HG02623 (cell line): ENCODE measurements around the gene ALX3.
"Not testable (repeated sequence)": the region's sequence is repeated elsewhere in the genome, so short reads cannot be mapped to it uniquely, and the experiment has no call there.

Experiments
- ATAC-seq: cut with Tn5 transposase; IDR thresholded peaks from one replicate; pipeline ENCODE4 v1.9.1; 2021; ENCODE audit warnings: moderate library complexity; ENCODE audit not compliant: unreplicated experiment

The ALX3 gene

GRCh38 chr1:110048923-110049601 lies 21.4 kb downstream of the ALX3 start:
- no peak for ATAC-seq

GRCh38 chr1:110048240-110048639 lies 22.2 kb downstream of the ALX3 start:
- ATAC-seq: no peak

- ATAC-seq: no peak
These were observed 23.0 kb downstream of the ALX3 start for GRCh38 chr1:110047463-110047862.

- no peak for ATAC-seq
These were observed 27.5 kb downstream of the ALX3 start for GRCh38 chr1:110043016-110043415.

GRCh38 chr1:110040548-110040947 lies 29.9 kb downstream of the ALX3 start:
- no peak for ATAC-seq

GRCh38 chr1:110039641-110040040 lies 30.8 kb downstream of the ALX3 start:
- ATAC-seq: no peak

- no peak for ATAC-seq
These were observed 32.2 kb downstream of the ALX3 start for GRCh38 chr1:110038271-110038670.

- peak; percentile 16 for ATAC-seq
These were observed 35.2 kb downstream of the ALX3 start for GRCh38 chr1:110035236-110035752.

GRCh38 chr1:110034451-110035235 lies 35.8 kb downstream of the ALX3 start, which contains the start of gene STRIP1:
TSS of gene STRIP1 (plus strand) at chr1:110034624. CDS start at chr1:110034638, 14 bp downstream.
- ATAC-seq: peak; percentile 85

- no peak for ATAC-seq
These were observed 36.4 kb downstream of the ALX3 start for GRCh38 chr1:110034040-110034450.

- no peak for ATAC-seq
These were observed 37.1 kb downstream of the ALX3 start for GRCh38 chr1:110033421-110033820.

GRCh38 chr1:110032327-110032726 lies 38.1 kb downstream of the ALX3 start:
- no peak for ATAC-seq

GRCh38 chr1:110030687-110031086 lies 39.8 kb downstream of the ALX3 start:
- ATAC-seq: not testable (repeated sequence)

- ATAC-seq: no peak
These were observed 45.9 kb downstream of the ALX3 start for GRCh38 chr1:110024613-110025012.

GRCh38 chr1:110021285-110021684 lies 49.2 kb downstream of the ALX3 start:
- no peak for ATAC-seq

- ATAC-seq: no peak
These were observed 50.7 kb downstream of the ALX3 start for GRCh38 chr1:110019770-110020169.

GRCh38 chr1:110018396-110018795 lies 52.1 kb downstream of the ALX3 start:
- no peak for ATAC-seq

GRCh38 chr1:110017792-110018191 lies 52.7 kb downstream of the ALX3 start:
- no peak for ATAC-seq

- ATAC-seq: peak; percentile 38
These were observed 58.2 kb downstream of the ALX3 start for GRCh38 chr1:110012100-110012780.

- ATAC-seq: peak; percentile 96
These were observed 58.9 kb downstream of the ALX3 start for GRCh38 chr1:110011527-110012041.
